GM19455 (cell line): ENCODE results near the gene CAPRIN1.
"Not testable (repeated sequence)": the region's sequence is repeated elsewhere in the genome, so short reads cannot be mapped to it uniquely, and the experiment has no call there.

Source experiments
- ATAC-seq: cut with Tn5 transposase; IDR thresholded peaks from one replicate; pipeline ENCODE4 v1.9.1; 2021; ENCODE audit not compliant: unreplicated experiment

Gene CAPRIN1

GRCh38 chr11:34050581-34051348 is 766 bp upstream of the CAPRIN1 start:
- ATAC-seq, result no peak

- ATAC-seq, result peak; percentile 57
Measured at GRCh38 chr11:34052036-34052607, 591 bp downstream of the CAPRIN1 start.

- ATAC-seq, result no peak
Measured at GRCh38 chr11:34052608-34053160, 1.2 kb downstream of the CAPRIN1 start.

- peak; percentile 46 for ATAC-seq
Measured at GRCh38 chr11:34053161-34053686, 1.7 kb downstream of the CAPRIN1 start.

- not testable (repeated sequence) for ATAC-seq
Measured at GRCh38 chr11:34054351-34054750, 2.8 kb downstream of the CAPRIN1 start.

- no peak for ATAC-seq
Measured at GRCh38 chr11:34055218-34056000, 3.9 kb downstream of the CAPRIN1 start.

GRCh38 chr11:34056672-34057071 is 5.1 kb downstream of the CAPRIN1 start:
- ATAC-seq, result no peak

- no peak for ATAC-seq
Measured at GRCh38 chr11:34063061-34063795, 11.7 kb downstream of the CAPRIN1 start.

GRCh38 chr11:34064291-34064690 is 12.8 kb downstream of the CAPRIN1 start:
- no peak for ATAC-seq

GRCh38 chr11:34065505-34066203 is 14.1 kb downstream of the CAPRIN1 start:
- ATAC-seq, result no peak

- ATAC-seq, result not testable (repeated sequence)
Measured at GRCh38 chr11:34066766-34067165, 15.2 kb downstream of the CAPRIN1 start.

GRCh38 chr11:34067383-34068065 is 16.0 kb downstream of the CAPRIN1 start:
- no peak for ATAC-seq

- ATAC-seq, result no peak
Measured at GRCh38 chr11:34068111-34068510, 16.6 kb downstream of the CAPRIN1 start.

- ATAC-seq, result not testable (repeated sequence)
Measured at GRCh38 chr11:34071306-34071705, 19.8 kb downstream of the CAPRIN1 start.

GRCh38 chr11:34072041-34072440 is 20.5 kb downstream of the CAPRIN1 start:
- no peak for ATAC-seq

GRCh38 chr11:34072832-34073231 is 21.3 kb downstream of the CAPRIN1 start:
- ATAC-seq, result no peak

GRCh38 chr11:34074391-34074790 is 22.9 kb downstream of the CAPRIN1 start:
- no peak for ATAC-seq

- ATAC-seq, result no peak
Measured at GRCh38 chr11:34075178-34075820, 23.8 kb downstream of the CAPRIN1 start.

- ATAC-seq, result no peak
Measured at GRCh38 chr11:34080609-34081008, 29.1 kb downstream of the CAPRIN1 start.
